Activated CD4-positive, CD25-positive, alpha-beta regulatory T cell treated with anti-CD3 and anti-CD28 coated beads, Interleukin-2, amount 50 U/mL, for 72 hours (primary cell): ENCODE measurements around the gene RAB3B.
A peak's percentile ranks its signal among the peaks of the same experiment; 100 is the strongest.
"Not testable (repeated sequence)": the region's sequence is repeated elsewhere in the genome, so short reads cannot be mapped to it uniquely, and the experiment has no call there.

Experiments
- DNase-seq: peaks from one replicate; pipeline ENCODE4 v3.0.0; 2021

RAB3B gene

DNA sequence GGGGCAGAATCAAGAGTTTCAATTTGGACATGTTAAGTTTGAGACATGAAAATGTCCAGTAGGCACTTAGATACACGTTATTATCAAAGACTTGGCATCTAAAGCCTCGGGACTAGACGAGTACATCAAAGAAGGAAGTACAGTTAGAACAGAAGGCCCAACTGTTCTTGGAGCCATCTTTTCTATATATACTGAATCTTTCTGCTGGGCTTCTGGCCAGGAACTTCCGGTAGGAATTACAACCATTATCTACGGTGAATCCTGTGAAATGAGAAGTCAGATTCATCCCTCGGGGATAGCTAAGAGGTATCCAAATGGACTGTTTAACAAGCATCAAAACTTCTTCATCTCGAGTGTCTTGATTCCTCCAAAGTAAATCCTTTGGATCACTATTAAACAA lies 77.6 kb downstream of the RAB3B start:
- DNase-seq, result no peak

DNA sequence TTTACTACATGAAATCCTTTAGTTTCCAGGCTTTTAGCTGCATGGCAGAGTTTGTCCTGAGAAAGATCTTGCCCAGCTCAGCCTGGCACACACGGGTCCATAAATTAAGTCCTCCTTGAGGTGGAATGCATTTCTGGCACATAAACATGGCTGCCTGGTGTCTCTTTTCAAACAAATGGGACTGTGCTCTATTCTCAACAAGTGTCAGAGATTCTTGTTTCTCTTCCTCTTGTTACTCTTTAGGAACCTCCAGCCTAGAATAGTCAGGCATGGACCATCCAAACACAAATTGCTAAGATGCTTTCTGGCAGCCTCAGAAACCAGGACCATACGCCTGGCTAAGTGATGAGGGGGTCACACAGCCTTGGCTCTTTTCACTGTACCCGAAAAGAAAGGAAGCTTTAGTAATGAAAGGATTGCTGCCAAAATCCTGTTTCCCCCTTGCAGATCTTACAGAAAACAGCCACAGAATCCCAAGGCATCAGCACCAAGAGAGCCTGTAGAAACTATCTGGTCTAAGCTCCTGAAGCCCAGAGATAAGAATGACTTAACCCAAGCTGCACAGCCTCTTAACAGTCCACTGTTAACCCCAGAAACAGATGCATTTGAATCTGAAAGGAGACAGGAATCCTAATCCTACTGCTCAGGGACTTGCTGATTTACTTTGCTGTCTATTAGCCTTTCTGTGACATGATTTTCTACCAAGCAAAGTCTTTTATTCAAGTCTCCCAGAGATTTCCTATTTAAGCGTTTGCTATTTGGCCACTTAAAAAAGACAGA lies 80.1 kb downstream of the RAB3B start:
- no peak for DNase-seq

DNA sequence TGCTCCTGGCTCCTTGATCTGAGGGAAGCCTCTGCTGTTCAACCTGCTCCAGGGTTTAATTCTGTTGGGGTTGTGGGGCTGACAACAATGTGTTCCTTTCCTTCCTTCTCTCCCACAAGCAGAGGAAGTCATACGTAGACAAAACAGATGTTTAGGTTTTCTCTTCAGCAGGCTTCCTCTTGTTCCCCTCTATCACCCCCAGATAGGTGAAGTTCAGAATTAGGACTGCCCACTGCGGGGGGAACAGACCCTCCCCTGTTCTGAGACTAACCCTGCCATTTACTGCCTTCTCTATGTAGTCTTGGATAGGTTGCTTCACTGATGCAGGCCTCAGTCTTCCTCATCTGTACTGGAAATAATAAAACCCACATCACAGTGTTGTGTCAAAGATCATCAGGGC lies 82.0 kb downstream of the RAB3B start:
- no peak for DNase-seq

DNA sequence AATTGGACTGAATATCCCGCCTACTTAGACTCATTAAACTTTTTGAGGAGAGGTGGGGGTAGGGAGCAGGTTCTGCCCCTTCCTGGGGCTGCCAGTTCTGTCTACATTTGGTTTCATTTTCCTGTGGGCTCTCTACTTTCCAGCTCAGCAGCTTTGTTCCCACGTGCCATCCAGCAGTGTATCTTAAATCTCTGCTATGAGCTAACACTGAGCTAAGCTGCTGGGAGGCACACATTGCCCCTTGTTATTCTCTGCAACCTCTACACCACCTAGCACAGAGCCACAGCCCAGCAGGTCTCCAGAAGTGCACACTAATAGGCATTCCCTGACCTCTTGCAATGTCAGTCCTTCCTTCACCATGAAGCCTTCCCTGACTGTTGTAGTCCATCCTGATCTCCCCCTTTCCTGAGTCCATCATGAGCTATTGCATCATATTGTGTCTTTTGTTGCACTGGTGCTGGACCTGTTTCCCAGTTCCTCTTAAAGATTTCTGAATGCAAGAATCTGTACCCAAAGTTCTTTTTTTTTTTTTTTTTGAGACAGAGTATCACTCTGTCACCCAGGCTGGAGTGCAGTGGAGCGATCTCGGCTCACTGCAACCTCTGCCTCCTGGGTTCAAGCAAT lies 83.3 kb downstream of the RAB3B start:
- no peak for DNase-seq

DNA sequence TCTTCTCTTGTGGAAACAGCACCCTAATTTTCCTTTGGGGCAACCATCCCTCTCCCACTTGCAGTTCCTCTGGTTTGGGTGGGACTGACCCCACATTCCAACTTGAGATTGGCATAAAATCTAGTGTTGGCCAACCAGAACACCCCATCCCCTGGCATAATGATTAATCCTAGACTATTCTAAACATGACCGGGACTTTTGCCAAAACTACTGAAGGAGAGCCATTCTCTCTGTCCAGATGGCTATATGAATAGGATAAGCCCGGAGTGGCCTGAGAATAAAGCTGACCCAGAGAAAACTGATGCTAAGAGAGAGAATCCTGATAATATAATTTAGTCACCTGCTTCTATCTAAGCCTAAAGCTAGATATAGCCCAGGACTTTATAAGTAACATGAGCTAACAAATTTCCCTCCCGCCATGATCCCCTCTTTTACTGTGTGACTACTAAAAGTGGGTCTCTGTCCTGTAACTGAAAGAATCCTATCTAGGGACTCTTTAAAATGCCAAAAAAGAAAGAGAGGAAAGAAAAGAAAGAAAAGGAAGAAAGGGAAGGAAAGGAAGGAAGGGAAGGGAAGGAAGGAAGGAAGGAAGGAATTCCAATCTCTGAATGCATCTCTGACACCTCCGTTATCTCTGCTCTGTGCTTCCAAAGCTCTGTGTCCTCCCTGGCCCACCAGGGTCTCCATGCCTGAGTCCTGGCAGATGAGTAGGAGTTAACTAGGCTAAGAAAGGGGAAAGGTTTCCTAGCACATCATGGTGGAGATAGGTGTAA lies 84.0 kb downstream of the RAB3B start:
- DNase-seq, result no peak

DNA sequence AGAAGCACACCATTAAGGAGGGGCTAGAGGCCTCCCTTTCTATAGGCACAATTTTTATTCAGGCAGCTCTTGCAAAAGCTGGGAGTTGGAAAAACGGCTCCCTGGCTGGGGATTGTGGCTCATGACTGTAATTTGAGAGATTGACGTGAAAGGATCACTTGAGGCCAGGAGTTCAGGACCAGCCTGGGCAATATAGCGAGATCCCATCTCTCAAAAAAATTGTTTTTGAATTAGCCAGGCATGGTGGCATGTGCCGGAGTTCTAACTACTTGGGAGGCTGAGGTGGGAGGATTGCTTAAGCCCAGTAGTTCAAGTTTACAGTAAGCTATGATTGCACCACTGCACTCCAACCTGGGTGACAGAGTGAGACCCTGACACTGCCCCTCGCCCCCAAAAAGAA lies 88.0 kb downstream of the RAB3B start:
- no peak for DNase-seq

DNA sequence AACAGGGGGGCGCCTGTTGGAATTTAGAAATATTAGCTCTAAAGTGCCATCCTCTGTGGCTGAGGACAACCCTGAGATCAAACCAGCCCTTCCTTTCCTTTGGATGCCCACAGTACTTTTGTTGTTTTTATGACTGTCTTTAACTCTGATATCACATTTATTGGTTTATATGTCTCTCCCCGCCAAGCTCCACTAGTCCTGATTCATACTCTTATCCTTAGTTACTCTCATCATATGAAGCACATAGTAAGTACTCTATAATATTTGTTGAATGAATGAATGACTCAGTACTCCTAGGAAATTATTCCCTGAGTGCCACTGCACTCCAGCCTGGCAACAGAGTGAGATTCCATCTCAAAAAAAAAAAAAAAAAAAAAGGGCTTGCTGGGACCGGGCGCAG lies 89.3 kb downstream of the RAB3B start:
- DNase-seq, result no peak

DNA sequence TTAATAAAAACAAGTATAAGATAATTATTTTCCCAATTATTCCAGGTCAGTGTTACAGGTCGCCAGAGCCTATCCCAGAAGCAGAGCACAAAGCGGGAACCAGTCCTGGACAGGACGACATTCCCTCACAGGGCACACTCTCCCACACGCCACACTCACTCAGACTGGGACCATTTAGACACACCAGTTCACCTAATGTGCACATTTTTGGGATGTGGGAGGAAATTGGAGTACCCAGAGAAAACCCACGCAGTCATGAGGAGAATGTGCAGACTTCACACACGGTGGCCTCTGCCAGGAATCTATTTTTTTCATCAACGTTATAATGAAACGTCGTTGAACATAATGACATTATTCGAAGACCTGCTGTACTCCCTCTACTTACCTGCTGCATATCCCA lies 91.5 kb downstream of the RAB3B start:
- no peak for DNase-seq

DNA sequence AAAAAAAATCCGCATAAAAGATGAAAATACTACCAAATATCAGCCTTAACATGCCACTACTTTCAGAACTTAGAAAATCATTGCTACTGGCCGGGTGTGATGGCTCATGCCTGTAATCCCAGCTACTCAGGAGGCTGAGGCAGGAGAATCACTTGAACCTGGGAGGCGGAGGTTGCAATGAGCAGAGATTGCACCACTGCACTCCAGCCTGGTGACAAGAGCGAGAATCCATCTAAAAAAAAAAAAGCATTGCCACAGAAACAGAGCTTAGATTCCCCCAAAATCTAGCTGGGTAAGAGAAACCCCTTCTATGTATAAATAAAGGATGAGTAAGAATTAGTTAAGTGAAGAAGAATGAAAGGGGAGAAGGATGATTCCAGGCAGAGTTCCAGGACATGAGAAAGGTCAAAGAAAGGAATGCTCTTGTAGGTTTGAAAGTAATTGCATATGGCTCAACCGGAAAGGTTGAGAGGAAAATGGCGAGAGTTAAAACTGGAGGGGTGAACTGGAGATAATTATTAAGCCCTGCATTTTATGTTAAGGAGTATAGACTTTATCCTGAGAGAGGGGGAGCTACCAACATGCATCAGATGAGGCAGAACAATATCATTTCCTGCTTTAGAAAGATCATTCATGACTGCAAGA lies 92.3 kb downstream of the RAB3B start:
- DNase-seq, result no peak

DNA sequence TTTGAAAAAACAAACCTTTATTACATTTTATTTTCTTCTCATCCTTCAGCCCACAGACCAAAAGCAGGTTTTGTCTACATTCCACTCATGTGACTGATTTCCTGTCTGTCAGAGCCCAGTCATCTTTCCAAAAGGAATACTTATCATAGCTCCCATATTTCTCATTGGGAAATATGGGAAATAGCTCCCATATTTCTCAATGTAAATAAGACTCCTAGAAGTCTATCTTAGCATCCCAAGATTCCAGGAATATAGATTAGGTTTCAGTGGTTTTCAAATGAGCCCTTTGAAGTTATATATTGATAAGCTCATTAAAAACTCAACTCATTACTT lies 92.8 kb downstream of the RAB3B start:
- no peak for DNase-seq

DNA sequence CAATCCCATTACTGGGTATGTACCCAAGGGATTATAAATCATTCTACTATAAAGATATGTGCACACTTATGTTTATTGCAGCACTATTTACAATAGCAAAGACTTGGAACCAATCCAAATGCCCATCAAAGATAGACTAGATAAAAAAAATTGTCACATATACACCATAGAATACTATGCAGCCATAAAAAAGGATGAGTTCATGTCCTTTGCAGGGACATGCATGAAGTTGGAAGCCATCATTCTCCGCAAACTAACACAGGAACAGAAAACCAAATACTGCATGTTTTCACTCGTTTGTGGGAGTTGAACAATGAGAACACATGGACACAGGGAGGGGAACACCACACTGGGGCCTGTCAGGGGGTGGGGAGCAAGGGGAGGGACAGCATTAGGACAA lies 95.8 kb downstream of the RAB3B start:
- DNase-seq, result not testable (repeated sequence)

DNA sequence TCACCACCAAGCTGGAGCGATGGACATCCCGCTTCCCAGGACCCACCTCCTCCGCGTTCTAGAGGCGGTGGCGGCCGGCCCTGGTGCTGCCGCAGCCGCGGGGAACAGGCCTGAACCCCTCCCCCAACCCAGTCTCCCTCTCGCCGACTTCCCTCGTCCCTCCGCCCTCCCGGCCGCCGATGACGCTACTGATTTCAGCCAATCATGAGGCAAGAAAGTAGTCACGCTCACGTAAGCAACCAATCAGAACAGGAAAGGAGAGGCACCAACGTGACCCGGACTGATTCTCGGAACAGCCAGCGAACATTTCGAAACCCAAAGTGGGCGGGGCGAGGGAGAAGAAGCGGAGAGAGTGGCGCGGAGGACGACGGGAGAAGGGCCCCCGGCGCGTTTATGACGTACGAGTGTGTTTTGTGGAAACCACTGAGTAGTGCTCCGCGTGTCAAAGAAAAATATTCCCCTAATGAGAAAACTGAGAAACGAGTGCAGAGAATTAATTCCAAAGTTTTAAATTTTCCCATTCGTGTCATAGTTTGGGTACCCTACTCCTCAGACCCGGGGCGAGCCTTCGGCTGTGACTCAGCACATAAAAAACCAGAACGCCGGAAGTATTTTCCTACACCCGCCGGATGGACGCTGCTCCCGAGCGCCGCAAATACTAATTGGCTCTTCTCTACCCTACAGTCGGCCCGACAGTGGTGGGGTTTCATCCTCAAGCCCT lies 111.7 kb downstream of the RAB3B start, which contains the start of gene NRDC:
TSS of gene NRDC (minus strand) at position 112 of the 721 bp plus-strand sequence. CDS start 112 bp downstream, outside the sequence.
- peak; percentile 97 for DNase-seq

DNA sequence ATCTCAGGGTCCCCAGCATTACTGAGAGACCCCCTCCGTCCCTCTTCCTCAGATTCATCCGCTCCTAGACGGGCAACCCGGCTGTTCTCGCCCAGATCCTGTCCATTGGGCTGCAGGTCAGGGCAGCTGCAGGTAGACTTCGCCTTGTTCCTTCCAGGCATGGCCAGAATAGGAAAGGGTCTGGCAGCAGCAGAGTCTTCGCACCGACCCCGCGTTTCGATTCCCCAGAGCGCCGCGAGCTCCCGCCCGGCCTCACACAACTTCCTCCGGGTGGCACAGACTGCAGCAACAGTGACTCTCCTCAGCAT lies 112.2 kb downstream of the RAB3B start:
- no peak for DNase-seq

DNA sequence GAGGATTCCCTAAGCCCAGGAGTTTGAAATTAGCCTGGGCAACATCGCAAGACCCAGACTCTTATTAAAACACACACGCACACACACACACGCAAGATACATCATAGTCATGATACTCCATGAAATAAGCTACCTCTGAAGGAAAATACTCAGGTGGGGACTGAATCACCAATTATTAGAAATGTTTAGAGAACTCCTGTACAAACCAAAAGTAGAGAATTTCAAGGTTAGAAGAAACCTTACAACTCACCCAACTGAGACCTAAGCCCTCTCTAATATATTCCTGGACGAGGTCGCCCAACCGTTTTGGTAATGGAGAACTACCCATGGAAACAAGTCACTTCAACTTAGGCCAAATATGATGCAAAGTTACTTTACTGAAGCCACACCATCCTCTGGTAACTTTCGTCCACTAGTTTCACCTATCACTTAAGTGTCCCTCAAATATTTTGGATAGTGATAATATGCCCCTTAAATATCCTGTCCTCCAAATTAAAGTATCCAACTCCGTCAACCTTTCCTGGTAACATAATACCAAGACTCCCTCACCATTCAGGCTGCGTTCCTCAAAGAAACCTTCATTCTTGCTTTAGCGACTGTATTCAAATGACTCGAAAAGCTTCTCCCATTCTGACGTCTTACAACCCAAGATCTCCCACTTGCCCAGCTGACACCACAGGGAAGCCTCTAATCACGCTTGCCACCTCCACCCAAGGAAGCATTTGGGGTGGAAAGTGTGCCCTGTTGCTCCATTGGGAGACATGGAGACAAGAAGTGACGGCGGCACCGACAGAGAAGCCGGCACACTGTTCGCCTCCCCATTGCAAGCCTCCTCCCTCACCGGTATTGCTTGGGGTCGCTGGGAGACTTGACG lies 112.8 kb downstream of the RAB3B start:
- DNase-seq, result no peak

DNA sequence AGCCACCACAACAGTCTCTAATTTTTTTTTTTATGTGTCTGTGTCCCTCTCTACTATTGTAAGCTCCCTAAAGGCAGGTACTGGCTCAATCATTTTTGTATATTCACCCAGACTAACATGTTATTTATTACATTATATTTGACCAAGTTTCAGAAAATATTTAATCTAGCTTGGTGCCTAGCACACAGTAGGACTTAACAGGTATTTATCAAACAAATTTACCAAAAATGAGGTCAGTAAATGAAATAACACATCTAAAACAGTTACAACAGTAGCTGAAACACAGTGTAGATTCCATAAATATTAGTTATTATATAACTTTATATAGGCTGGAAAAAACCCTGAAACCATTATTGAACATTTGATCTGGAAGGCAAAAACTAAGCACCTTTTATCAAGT lies 114.7 kb downstream of the RAB3B start:
- no peak for DNase-seq

DNA sequence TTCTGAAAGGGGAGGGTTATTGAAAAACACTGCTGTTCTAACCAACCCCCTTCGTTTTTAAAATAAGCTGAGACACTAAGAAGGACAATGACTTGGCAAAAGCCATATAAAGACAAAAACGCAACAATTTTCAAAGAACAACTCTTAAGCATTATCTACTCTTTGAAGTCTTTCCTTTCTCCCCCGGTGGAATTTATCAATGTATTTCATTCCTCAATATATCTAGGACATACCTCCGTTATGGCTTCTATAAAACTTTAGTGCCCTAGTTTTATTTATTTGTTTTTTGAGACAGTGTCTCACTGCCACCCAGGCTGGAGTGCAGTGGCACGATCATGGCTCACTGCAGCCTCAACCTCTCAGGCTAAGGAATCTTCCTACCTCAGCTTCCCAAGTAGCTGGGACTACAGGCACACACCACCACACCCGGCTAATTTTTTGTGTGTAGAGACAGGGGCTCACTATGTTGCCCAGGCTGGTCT lies 115.2 kb downstream of the RAB3B start:
- DNase-seq, result no peak

DNA sequence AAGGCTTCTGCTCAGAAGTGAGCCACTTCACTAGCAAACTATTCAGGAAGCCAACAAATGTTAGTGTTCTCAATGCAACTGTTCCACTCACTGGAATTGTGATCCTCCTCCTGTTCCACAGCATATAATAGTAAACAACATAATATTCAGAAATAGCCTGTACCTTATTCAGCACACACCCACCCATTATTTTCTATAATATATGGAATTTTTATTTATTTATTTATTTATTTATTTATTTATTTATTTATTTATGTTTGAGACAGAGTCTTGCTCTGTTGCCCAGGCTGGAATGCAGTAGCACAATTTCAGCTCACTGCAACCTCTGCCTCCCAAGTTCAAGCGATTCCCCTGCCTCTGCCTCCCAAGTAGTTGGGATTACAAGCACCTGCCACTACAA lies 117.2 kb downstream of the RAB3B start:
- DNase-seq, result not testable (repeated sequence)

DNA sequence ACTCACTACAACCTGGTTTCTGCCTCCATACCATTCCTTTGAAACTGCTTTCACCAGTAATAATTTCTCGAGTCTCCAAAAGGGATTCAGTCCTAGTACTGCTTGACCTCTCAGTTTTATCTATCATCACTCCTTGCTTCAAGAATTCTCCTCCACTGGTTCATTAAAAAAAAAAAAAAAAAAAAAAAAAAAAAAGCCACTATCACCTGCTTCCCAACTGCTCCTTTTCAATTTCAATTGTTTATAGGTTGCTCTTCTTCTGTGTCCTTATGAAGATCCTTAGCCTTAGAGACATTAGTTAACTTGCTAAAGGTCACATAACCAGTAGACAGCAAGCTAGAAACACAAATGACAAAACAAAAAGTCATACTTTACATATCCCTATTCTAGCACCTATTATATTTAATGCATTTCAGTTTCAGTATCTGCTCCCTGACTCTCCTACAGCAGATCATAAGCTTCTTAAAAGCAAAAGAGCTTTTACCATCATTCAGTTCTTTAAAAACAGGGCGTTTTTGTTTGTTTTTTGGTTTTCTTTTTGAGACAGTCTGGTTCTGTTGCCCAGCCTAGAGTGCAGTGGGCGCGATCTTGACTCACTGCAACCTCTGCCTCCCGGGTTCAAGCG lies 119.0 kb downstream of the RAB3B start:
- no peak for DNase-seq

DNA sequence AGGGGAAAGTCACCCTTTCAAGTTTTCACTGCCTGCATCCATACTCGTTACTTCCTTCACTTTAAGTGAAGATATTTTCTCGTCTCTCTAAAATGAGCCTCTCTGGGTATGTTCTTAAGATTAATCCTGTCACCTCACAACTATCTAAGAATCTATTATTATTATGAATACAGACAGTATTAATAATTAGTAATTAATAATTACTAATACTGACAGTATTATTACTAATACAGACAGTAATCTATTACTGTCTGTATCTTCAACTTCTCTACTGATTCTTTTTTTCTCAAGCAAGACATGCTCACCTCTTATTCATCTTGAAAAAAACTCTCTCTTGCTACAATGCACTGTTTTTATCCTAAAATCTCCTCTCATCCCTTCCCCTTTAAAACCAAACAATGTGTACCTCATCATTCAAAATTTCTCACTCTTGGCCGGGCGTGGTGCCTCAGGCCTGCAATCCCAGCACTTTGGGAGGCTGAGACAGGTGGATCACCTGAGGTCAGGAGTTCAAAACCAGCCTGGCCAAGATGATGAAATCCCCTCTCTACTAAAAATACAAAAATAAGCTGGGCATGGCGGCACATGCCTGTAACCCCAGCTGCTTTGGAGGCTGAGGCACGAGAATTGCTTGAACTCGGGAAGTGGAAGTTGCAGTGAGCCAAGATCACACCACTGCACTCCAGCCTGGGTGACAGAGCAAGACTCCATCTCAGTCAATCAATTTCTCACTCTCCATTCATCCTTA lies 119.7 kb downstream of the RAB3B start:
- DNase-seq, result no peak

DNA sequence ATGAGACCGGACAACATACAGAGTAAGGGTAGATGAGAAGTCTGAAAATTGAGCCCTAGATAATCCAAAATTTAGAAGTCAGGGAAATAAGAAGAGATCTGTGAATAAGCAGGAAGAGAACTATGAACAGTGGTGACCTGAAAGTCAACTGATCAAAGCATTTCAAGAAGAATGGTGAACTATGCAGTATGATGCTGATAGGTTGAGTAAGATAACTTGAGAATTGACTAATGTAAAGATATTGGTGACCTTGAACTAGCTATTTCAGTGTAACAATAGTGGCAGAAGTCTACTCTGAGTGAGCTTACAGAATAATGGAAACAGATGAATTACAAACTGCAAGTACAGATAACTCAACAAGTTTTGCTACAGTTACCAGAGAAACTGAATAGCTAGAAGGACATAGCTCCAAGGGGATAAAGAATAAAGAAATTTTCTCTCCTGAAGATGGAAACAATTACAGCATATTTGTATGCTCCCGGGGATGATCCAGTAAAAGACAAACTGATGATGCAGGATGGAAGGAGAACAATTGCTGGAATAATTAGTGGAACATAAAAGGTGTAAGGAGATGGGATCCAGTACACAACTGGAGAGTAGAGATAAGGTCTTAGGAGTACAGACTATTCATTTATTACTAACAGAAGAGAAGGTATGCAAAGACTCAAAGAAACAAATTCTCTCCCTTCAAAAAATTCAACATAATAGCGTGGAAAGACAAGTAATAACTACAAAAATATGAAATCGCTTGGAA lies 122.8 kb downstream of the RAB3B start:
- no peak for DNase-seq
